Vagina (tissue), 2 donors: Measurements from ENCODE around the gene SFXN1.
"Not testable (repeated sequence)": the region's sequence is repeated elsewhere in the genome, so short reads cannot be mapped to it uniquely, and the experiment has no call there.

Source experiments
- POLR2AphosphoS5 ChIP-seq, 2 donors: sonication (generic); formaldehyde crosslinking; IDR thresholded peaks; one replicate each; pipeline ENCODE4 v1.9.0; 2017; ENCODE audit warnings: antibody characterized with exemption in 2 of 2, mild to moderate bottlenecking in 2 of 2, low read depth in 1 of 2; ENCODE audit not compliant: insufficient read depth in 1 of 2
- TF ChIP-seq, protein P1 (sequence below), 3 experiments: fragments of 450-650 bp in 2 of 3; fragments of 200-600 bp in 1 of 3; sonication (generic) in 1 of 3; IDR thresholded peaks; one replicate each; pipeline ENCODE4 v1.5.1; 2017 to 2019; ENCODE audit warnings: antibody characterized with exemption in 3 of 3, mild to moderate bottlenecking in 2 of 3, moderate library complexity in 2 of 3

DNA sequence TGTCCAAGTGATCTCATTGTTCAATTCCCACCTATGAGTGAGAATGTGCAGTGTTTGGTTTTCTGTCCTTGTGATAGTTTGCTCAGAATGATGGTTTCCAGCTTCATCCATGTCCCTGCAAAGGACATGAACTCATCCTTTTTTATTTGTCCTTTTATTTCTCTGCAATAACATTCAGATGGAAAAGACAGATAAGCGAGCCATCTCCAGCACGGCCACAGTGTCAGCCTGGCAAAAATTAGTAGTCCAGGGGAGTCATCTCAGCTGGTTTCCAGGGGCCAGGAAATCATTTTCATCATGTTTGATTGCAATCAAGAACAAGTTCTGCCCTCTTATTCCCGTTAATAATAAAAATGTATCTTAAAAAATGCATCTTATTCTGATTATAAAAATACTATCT, 57.0 kb downstream of the SFXN1 start:
- TF ChIP-seq, protein P1, sequence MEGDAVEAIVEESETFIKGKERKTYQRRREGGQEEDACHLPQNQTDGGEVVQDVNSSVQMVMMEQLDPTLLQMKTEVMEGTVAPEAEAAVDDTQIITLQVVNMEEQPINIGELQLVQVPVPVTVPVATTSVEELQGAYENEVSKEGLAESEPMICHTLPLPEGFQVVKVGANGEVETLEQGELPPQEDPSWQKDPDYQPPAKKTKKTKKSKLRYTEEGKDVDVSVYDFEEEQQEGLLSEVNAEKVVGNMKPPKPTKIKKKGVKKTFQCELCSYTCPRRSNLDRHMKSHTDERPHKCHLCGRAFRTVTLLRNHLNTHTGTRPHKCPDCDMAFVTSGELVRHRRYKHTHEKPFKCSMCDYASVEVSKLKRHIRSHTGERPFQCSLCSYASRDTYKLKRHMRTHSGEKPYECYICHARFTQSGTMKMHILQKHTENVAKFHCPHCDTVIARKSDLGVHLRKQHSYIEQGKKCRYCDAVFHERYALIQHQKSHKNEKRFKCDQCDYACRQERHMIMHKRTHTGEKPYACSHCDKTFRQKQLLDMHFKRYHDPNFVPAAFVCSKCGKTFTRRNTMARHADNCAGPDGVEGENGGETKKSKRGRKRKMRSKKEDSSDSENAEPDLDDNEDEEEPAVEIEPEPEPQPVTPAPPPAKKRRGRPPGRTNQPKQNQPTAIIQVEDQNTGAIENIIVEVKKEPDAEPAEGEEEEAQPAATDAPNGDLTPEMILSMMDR (IDR thresholded peaks at IDR 0.05): not testable (repeated sequence)
- not testable (repeated sequence) for TF ChIP-seq POLR2AphosphoS5 (IDR thresholded peaks at IDR 0.05; ENCODE audit: insufficient read depth in 1 of 2, low read depth in 1 of 2)
